PC-9 (cell line): ENCODE measurements around the gene ADPGK. TPM values are rescaled to one million over a fixed set of nuclear protein-coding genes. Genes with fewer than 3 reads are reported as not detected.

Experiments used
- BruUV-seq: library from RNA; stranded (reverse); fragments of 400-500 nt; replicated peaks from 2 replicates; lab custom pipeline; 2021; lab: Mats Ljungman, UMichigan
- CTCF ChIA-PET: fragments of 300-600 bp; sonication (Branson Sonifier 250); formaldehyde crosslinking; loops from one replicate; lab custom pipeline; 2022; ENCODE audit warnings: antibody characterized with exemption; lab: Charles Lee
- POLR2A ChIA-PET: fragments of 300-600 bp; sonication (Branson Sonifier 250); formaldehyde crosslinking; loops from one replicate; lab custom pipeline; 2022; ENCODE audit warnings: antibody characterized with exemption; ENCODE audit not compliant: unreplicated experiment; lab: Charles Lee
- DNase-seq, 2 experiments: peaks; one replicate each; pipeline versions ENCODE4 v3.0.0 to v3.0.0-alpha.2; 2015 to 2022; ENCODE audit warnings: mixed read lengths in 1 of 2
- H2AFZ ChIP-seq: fragments of 200-600 bp; sonication (generic); 2 replicates; pipeline ENCODE4 v1.8.1; 2017; ENCODE audit warnings: antibody characterized with exemption
- H3F3A ChIP-seq: fragments of 200-600 bp; sonication (generic); 2 replicates; pipeline ENCODE4 v1.8.1; 2017; ENCODE audit warnings: antibody characterized with exemption, mild to moderate bottlenecking, low read depth; ENCODE audit not compliant: insufficient read depth
- H3K27ac ChIP-seq: fragments of 200-600 bp; sonication (generic); 2 replicates; pipeline ENCODE4 v1.6.1; 2016; ENCODE audit warnings: mixed run types
- H3K27me3 ChIP-seq: fragments of 200-600 bp; sonication (generic); 2 replicates; pipeline ENCODE4 v1.6.1; 2016; ENCODE audit warnings: low read depth, mixed run types; ENCODE audit not compliant: insufficient read depth
- H3K36me3 ChIP-seq: fragments of 200-600 bp; sonication (generic); 2 replicates; pipeline ENCODE4 v1.6.1; 2016; ENCODE audit warnings: low read depth, mixed run types
- H3K4me1 ChIP-seq: fragments of 200-600 bp; sonication (generic); replicated peaks from 2 replicates; pipeline ENCODE4 v1.6.1; 2016; ENCODE audit warnings: mixed run types; ENCODE audit not compliant: insufficient read depth
- H3K4me2 ChIP-seq: fragments of 200-600 bp; sonication (generic); 2 replicates; pipeline ENCODE4 v1.6.1; 2017; ENCODE audit warnings: mixed run types
- H3K4me3 ChIP-seq: fragments of 200-600 bp; sonication (generic); 2 replicates; pipeline ENCODE4 v1.6.1; 2016; ENCODE audit warnings: mixed run types
- H3K79me2 ChIP-seq: fragments of 200-600 bp; sonication (generic); 2 replicates; pipeline ENCODE4 v1.6.1; 2017; ENCODE audit warnings: low read depth, mixed run types
- H3K9me2 ChIP-seq: fragments of 200-600 bp; sonication (generic); 2 replicates; pipeline ENCODE4 v1.8.1; 2017; ENCODE audit warnings: mild to moderate bottlenecking; ENCODE audit not compliant: insufficient read depth
- H3K9me3 ChIP-seq: fragments of 200-600 bp; sonication (generic); 2 replicates; pipeline ENCODE4 v1.8.1; 2016; ENCODE audit warnings: low read depth; ENCODE audit not compliant: insufficient read depth
- H4K20me1 ChIP-seq: fragments of 200-600 bp; sonication (generic); 2 replicates; pipeline ENCODE4 v1.8.1; 2017; ENCODE audit not compliant: insufficient read depth
- EZH2 ChIP-seq: fragments of 200-600 bp; sonication (generic); IDR thresholded peaks from 2 replicates; pipeline ENCODE4 v1.8.0; 2017; ENCODE audit warnings: antibody characterized with exemption, low read depth
- intact Hi-C: fragments of 100-400 bp; cut with micrococcal nuclease; formaldehyde crosslinking; loops from one replicate; pipeline ENCODE4 v1.10.0; 2022; ENCODE audit not compliant: unreplicated experiment
- total RNA-seq: library from RNA; stranded (reverse); gene quantifications from 2 replicates; pipeline ENCODE4 v1.2.3, GENCODE V29; 2021
- TF ChIP-seq, protein P1 (sequence below): fragments of 200-600 bp; sonication (generic); conservative IDR thresholded peaks from 2 replicates; pipeline ENCODE4 v1.6.1; 2017; ENCODE audit warnings: mixed run types, antibody characterized with exemption, mild to moderate bottlenecking, moderate library complexity

ADPGK gene
- total RNA-seq, 1 experiment from 2014 or later, result 40.3 TPM

DNA sequence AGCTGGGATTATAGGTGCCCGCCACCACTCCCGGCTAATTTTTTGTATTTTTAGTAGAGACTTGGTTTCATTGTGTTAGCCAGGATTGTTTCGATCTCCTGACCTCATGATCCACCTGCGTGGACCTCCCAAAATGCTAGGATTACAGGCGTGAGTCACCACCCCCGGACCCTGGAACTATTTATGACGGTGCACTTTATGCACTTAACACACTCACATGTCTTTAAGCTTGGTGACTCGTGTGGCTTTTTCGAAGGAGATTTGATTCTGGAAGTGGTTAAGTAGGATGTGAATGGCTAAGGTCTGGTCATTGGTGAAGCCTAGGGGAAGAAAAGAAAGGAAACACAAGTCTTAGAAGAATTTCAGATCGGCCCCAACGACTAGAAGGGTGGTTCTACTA lies 77.3 kb downstream of the ADPGK start:
- Histone ChIP-seq H3K27me3 (no peaks in the 10 kb centered on the region), H3K79me2 (no peaks in the 10 kb centered on the region), H3K4me2 (no peak overlapping the region), H4K20me1 (no peaks in the 10 kb centered on the region), H2AFZ (no peak overlapping the region), H3K27ac (no peak overlapping the region), H3K4me1 (no peaks in the 10 kb centered on the region), H3K9me2 (no peaks in the 10 kb centered on the region), H3K36me3 (no peaks in the 10 kb centered on the region), H3F3A (no peaks in the 10 kb centered on the region), H3K9me3 (no peaks in the 10 kb centered on the region), H3K4me3 (no peak overlapping the region)
- no peak for TF ChIP-seq EZH2
- TF ChIP-seq, protein P1, sequence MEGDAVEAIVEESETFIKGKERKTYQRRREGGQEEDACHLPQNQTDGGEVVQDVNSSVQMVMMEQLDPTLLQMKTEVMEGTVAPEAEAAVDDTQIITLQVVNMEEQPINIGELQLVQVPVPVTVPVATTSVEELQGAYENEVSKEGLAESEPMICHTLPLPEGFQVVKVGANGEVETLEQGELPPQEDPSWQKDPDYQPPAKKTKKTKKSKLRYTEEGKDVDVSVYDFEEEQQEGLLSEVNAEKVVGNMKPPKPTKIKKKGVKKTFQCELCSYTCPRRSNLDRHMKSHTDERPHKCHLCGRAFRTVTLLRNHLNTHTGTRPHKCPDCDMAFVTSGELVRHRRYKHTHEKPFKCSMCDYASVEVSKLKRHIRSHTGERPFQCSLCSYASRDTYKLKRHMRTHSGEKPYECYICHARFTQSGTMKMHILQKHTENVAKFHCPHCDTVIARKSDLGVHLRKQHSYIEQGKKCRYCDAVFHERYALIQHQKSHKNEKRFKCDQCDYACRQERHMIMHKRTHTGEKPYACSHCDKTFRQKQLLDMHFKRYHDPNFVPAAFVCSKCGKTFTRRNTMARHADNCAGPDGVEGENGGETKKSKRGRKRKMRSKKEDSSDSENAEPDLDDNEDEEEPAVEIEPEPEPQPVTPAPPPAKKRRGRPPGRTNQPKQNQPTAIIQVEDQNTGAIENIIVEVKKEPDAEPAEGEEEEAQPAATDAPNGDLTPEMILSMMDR, result no peak
- POLR2A ChIA-PET, result no interaction called here
- intact Hi-C loops, result no loop called here
- DNase-seq, result no peak
- CTCF ChIA-PET, result no interaction called here
- BruUV-seq, result no TSS peak

Other genes starting within 250 kb of the ADPGK start
- 0.22 TPM in 1 of 2 replicates, not detected in the other for gene GOLGA6B, start 129.1 kb downstream of the ADPGK start, total RNA-seq
- 0.35 TPM in 1 of 2 replicates, not detected in the other for gene HIGD2B, start 97.6 kb downstream of the ADPGK start, total RNA-seq
- 10.6 and 10.8 TPM in 2 replicates for gene BBS4, start 97.6 kb downstream of the ADPGK start, total RNA-seq